DOHH2 (cell line): ENCODE data around the gene ACTL7A.
"Not testable (repeated sequence)": the region's sequence is repeated elsewhere in the genome, so short reads cannot be mapped to it uniquely, and the experiment has no call there.

Source experiments
- H3F3A ChIP-seq: fragments of 200-600 bp; sonication (generic), shearing (Covaris generic); 2 replicates; pipeline ENCODE4 v1.6.0; 2016; ENCODE audit warnings: antibody characterized with exemption, mild to moderate bottlenecking; ENCODE audit not compliant: control insufficient read depth, insufficient read depth
- H3K27ac ChIP-seq: fragments of 200-600 bp; sonication (generic); 2 replicates; pipeline ENCODE4 v1.5.1; 2014; ENCODE audit warnings: low read depth, mild to moderate bottlenecking, low read length, moderate library complexity
- H3K27me3 ChIP-seq: fragments of 200-600 bp; sonication (generic); 2 replicates; pipeline ENCODE4 v1.6.1; 2014; ENCODE audit warnings: mild to moderate bottlenecking, low read length, mixed read lengths; ENCODE audit not compliant: control insufficient read depth
- H3K36me3 ChIP-seq: fragments of 200-600 bp; sonication (generic); 2 replicates; pipeline ENCODE4 v1.6.1; 2014; ENCODE audit warnings: mild to moderate bottlenecking, low read length, moderate library complexity, mixed read lengths; ENCODE audit not compliant: control insufficient read depth
- H3K4me1 ChIP-seq: fragments of 200-600 bp; sonication (generic); 2 replicates; pipeline ENCODE4 v1.6.1; 2014; ENCODE audit warnings: mild to moderate bottlenecking, low read length, mixed read lengths; ENCODE audit not compliant: control insufficient read depth
- H3K4me2 ChIP-seq: fragments of 200-600 bp; sonication (generic); 2 replicates; pipeline ENCODE4 v1.6.0; 2014; ENCODE audit warnings: mild to moderate bottlenecking, low read length, moderate library complexity
- H3K4me3 ChIP-seq: fragments of 200-600 bp; sonication (generic); 2 replicates; pipeline ENCODE4 v1.5.1; 2014; ENCODE audit warnings: mild to moderate bottlenecking, low read length, mixed read lengths
- H3K79me2 ChIP-seq: fragments of 200-600 bp; sonication (generic); 2 replicates; pipeline ENCODE4 v1.6.1; 2014; ENCODE audit warnings: mild to moderate bottlenecking, low read length, mixed read lengths; ENCODE audit not compliant: control insufficient read depth
- H3K9me2 ChIP-seq: fragments of 200-600 bp; sonication (generic); replicated peaks from 2 replicates; pipeline ENCODE4 v1.6.1; 2014; ENCODE audit warnings: mild to moderate bottlenecking, low read length, mixed read lengths; ENCODE audit not compliant: control insufficient read depth
- H3K9me3 ChIP-seq: fragments of 200-600 bp; sonication (generic); 2 replicates; pipeline ENCODE4 v1.6.1; 2014; ENCODE audit warnings: antibody characterized with exemption, low read length, mixed read lengths; ENCODE audit not compliant: control insufficient read depth, insufficient read depth
- H4K20me1 ChIP-seq: fragments of 200-600 bp; sonication (generic); 2 replicates; pipeline ENCODE4 v1.6.0; 2014; ENCODE audit warnings: low read depth, mild to moderate bottlenecking, antibody characterized with exemption, low read length, moderate library complexity; ENCODE audit not compliant: control insufficient read depth, insufficient read depth
- EZH2phosphoT487 ChIP-seq: fragments of 200-600 bp; sonication (generic); IDR thresholded peaks from 2 replicates; pipeline ENCODE4 v1.6.1; 2017; ENCODE audit warnings: borderline replicate concordance, mild to moderate bottlenecking, antibody characterized with exemption, low read length, moderate library complexity, mixed read lengths
- TF ChIP-seq, protein P1 (sequence below): fragments of 200-600 bp; sonication (generic); IDR thresholded peaks from one replicate; pipeline ENCODE4 v1.5.1; 2014; ENCODE audit warnings: antibody characterized with exemption, mild to moderate bottlenecking, low read depth, low read length; ENCODE audit not compliant: poor library complexity, severe bottlenecking

Gene ACTL7A

DNA sequence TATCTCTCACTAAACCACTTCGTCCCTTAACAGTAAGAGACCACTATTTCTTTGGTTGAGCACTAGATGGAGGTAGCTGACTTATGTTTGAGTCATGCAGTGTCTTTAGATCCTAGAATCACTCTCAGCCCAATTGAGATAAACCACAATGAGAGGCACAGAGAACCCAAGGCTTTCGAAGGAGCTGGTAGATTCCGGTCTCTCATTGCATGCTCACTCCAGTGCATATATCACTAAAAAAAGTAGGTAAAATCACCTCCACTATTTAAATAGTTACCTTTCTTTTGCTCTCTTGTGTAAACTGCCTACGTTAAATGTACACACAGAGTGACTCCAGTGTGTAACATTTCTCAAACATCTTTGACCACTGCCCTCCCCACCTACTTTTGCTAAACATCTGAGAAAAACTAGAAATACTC is 27.6 kb downstream of the ACTL7A start:
- Histone ChIP-seq H3K4me2 (no peak overlapping the region), H3K4me1 (peaks cover 8% of the 10 kb centered on the region), H3K27me3 (no peaks in the 10 kb centered on the region), H3K36me3 (peaks cover 68% of the 10 kb centered on the region), H3K79me2 (no peaks in the 10 kb centered on the region), H3F3A (no peaks in the 10 kb centered on the region), H3K27ac (no peak overlapping the region), H3K9me2 (no peaks in the 10 kb centered on the region), H3K9me3 (no peaks in the 10 kb centered on the region), H4K20me1 (no peaks in the 10 kb centered on the region), H3K4me3 (no peak overlapping the region)
- TF ChIP-seq, protein P1, sequence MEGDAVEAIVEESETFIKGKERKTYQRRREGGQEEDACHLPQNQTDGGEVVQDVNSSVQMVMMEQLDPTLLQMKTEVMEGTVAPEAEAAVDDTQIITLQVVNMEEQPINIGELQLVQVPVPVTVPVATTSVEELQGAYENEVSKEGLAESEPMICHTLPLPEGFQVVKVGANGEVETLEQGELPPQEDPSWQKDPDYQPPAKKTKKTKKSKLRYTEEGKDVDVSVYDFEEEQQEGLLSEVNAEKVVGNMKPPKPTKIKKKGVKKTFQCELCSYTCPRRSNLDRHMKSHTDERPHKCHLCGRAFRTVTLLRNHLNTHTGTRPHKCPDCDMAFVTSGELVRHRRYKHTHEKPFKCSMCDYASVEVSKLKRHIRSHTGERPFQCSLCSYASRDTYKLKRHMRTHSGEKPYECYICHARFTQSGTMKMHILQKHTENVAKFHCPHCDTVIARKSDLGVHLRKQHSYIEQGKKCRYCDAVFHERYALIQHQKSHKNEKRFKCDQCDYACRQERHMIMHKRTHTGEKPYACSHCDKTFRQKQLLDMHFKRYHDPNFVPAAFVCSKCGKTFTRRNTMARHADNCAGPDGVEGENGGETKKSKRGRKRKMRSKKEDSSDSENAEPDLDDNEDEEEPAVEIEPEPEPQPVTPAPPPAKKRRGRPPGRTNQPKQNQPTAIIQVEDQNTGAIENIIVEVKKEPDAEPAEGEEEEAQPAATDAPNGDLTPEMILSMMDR, result no peak
- TF ChIP-seq EZH2phosphoT487, result no peak

DNA sequence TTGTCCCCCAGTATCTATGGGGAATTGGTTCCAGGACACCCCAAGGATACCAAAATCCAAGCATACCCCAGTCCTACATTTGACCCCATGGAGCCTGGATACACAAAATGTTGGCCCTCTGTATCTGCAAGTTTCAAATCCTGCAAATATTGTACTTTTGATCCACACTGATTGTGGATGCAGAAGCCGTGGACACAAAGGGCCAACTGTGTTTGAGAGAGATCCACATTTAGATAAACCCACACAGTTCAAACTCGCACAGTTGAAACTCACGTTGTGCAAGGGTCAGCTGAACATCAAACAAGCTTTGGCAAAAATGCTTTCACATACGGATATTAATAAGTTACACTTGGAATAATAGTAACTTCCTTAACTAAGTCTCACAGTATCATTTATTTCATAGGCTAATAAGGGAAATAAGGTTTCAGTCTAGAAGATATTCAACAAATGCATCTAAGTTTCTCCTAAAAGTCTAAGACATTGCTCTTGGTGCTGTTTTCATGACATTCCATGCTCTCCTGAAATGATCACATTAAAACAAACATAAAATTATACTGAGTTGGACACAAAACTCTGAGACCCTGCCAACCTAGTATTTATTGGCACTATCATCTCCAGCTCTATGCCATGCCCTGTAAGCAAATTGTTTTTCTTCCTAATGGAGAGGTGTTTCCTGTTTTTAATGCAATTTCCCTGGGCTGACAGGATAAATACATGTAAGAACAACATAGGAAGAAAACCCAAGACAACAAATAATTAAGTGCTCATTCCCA is 32.3 kb downstream of the ACTL7A start:
- Histone ChIP-seq H3K79me2 (no peaks in the 10 kb centered on the region), H3K27me3 (no peaks in the 10 kb centered on the region), H3K36me3 (peaks cover 86% of the 10 kb centered on the region), H3K9me2 (no peaks in the 10 kb centered on the region), H3K9me3 (no peaks in the 10 kb centered on the region), H3K4me1 (no peaks in the 10 kb centered on the region), H3K4me2 (no peak overlapping the region), H3K4me3 (no peak overlapping the region), H3K27ac (no peak overlapping the region), H3F3A (no peaks in the 10 kb centered on the region), H4K20me1 (no peaks in the 10 kb centered on the region)
- TF ChIP-seq, protein P1, result no peak
- no peak for TF ChIP-seq EZH2phosphoT487

- peaks cover 88% of the 10 kb centered on the region for H3K36me3 ChIP-seq
- TF ChIP-seq EZH2phosphoT487, result no peak
- TF ChIP-seq, protein P1, result no peak
- H3K27me3 ChIP-seq, result no peaks in the 10 kb centered on the region
- no peaks in the 10 kb centered on the region for H3K9me2 ChIP-seq
- H3K79me2 ChIP-seq, result no peaks in the 10 kb centered on the region
- no peaks in the 10 kb centered on the region for H3F3A ChIP-seq
- no peaks in the 10 kb centered on the region for H4K20me1 ChIP-seq
- no peak overlapping the region for H3K4me2 ChIP-seq
- no peaks in the 10 kb centered on the region for H3K4me1 ChIP-seq
- no peak overlapping the region for H3K27ac ChIP-seq
- no peaks in the 10 kb centered on the region for H3K9me3 ChIP-seq
- H3K4me3 ChIP-seq, result no peak overlapping the region
Measured at GRCh38 chr9:108897324-108898096, 35.4 kb downstream of the ACTL7A start.

- H3K79me2 ChIP-seq, H3K4me2 ChIP-seq, H3K9me2 ChIP-seq, H4K20me1 ChIP-seq, H3K9me3 ChIP-seq, H3K27me3 ChIP-seq, H3K4me3 ChIP-seq, H3F3A ChIP-seq, H3K27ac ChIP-seq, H3K4me1 ChIP-seq: not testable (repeated sequence)
- peaks cover 89% of the 10 kb centered on the region for H3K36me3 ChIP-seq
Measured at GRCh38 chr9:108899023-108899695, 37.1 kb downstream of the ACTL7A start.
